ENCODE measurements around the gene OBSCN.
"Not testable (repeated sequence)": the region's sequence is repeated elsewhere in the genome, so short reads cannot be mapped to it uniquely, and the experiment has no call there.

Gene OBSCN

DNA sequence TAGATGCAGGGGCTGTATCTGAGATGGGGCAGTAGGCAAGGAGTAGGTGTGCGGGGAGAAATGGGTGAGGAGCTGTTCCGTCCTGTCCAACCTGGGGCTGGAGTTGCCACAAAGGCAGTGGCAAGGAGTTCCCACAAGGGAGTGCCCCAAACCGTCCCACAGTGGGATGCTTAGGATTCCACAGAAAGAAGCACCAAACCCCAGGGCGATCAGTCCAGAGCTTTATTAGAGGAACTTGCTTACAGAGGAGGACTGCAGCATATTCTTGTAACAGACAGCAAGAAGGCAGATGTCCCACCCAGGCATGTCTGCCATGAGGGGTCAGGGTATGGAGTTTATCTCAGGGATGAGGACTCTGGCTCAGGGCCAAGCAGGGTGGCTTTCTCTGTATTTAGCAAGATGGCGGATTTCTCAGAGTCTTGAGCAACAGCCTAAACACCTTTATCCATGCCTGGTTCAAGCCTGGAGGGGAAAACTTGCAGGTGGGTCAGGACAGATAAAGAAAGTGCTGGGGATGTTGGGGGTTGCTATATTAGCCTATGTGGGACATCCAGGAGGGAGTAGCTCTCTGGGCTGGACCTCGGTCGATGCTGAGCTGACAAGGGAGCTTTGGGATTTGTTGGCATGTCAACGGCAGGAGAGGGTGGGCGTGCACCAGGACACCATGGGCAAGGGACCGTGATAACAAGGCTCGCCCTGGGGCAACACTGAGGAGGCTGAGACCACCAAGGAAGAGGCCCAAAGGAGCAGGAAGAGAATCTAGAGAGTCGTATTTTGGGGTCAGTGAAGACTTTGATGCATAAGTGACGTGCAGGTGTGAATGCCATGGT, 32.8 kb downstream of the OBSCN start:
- no peaks in the 10 kb centered on the region for H3K27me3 Mint-ChIP-seq
- ATAC-seq = no peak
- no peak overlapping the region for H3K4me3 Mint-ChIP-seq
- H3K27ac Mint-ChIP-seq = no peak overlapping the region
- peaks cover 31% of the 10 kb centered on the region for H3K9me3 Mint-ChIP-seq
- peaks cover 82% of the 10 kb centered on the region for H3K36me3 Mint-ChIP-seq
- H3K4me1 Mint-ChIP-seq = no peaks in the 10 kb centered on the region

DNA sequence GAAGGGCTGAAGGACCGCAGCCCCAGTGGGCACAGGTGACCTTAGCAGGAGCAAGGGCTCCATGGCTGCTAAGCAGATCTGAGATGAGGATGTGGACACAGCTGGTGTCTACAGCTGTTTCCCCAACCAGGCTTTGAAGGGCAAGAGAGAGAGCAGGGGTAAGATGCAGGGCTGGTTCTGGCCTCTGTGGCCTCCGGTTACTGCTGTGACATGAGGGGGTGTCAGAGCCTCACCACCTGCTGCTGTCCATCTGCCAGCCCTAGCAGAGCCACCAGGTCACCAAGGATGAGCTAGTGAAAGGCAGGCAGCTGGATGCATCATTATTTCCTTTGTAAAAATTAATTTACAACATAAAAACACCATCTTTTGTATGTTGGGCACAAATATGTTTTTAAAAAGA, 33.4 kb downstream of the OBSCN start:
- Mint-ChIP-seq H3K9me3 (peaks cover 31% of the 10 kb centered on the region), H3K36me3 (peaks cover 83% of the 10 kb centered on the region), H3K4me1 (no peaks in the 10 kb centered on the region)

DNA sequence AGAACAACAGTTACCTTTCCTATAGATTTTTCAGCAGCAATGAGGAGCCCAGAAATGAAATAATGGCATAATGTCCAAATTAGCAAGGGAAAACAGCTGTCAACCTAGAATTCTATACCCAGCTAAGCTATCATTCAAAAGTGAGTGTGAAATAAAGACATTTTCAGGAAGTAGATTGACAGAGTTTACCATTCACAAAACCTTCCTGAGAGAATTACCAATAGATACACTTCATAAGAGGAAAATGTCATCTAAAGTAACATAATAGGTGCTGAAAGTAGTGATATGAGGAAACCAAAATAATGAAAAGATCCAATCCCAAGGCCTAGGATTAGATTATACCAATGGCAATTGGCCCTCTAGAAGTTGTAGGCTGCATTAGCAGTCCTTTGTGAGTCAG, 34.6 kb downstream of the OBSCN start:
- H3K9me3 Mint-ChIP-seq = peaks cover 30% of the 10 kb centered on the region

More for the DNA sequence above, 33.4 kb downstream of the OBSCN start:
- Mint-ChIP-seq H3K27ac (no peak overlapping the region), H3K27me3 (no peaks in the 10 kb centered on the region), H3K4me3 (no peak overlapping the region)
- ATAC-seq = no peak

DNA sequence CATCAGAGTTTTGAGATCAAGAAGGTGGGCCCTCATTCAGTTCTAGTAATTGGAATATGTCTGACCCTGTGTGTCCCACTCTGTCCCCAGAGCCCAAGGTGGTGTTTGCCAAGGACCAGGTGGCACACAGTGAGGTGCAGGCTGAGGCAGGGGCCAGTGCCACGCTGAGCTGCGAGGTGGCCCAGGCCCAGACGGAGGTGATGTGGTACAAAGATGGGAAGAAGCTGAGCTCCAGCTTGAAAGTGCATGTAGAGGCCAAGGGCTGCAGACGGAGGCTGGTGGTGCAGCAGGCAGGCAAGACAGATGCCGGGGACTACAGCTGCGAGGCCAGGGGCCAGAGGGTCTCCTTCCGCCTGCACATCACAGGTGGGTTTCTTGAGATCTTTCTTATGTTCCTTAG, 35.2 kb downstream of the OBSCN start:
- ATAC-seq = no peak
- no peak overlapping the region for H3K4me3 Mint-ChIP-seq
- no peaks in the 10 kb centered on the region for H3K4me1 Mint-ChIP-seq
- no peaks in the 10 kb centered on the region for H3K27me3 Mint-ChIP-seq
- H3K27ac Mint-ChIP-seq = no peak overlapping the region
- H3K9me3 Mint-ChIP-seq = peaks cover 30% of the 10 kb centered on the region
- peaks cover 91% of the 10 kb centered on the region for H3K36me3 Mint-ChIP-seq

More for the DNA sequence above, 34.6 kb downstream of the OBSCN start:
- no peak for ATAC-seq
- H3K36me3 Mint-ChIP-seq = peaks cover 87% of the 10 kb centered on the region
- no peaks in the 10 kb centered on the region for H3K4me1 Mint-ChIP-seq
- H3K27ac Mint-ChIP-seq = no peak overlapping the region
- H3K27me3 Mint-ChIP-seq = no peaks in the 10 kb centered on the region
- H3K4me3 Mint-ChIP-seq = no peak overlapping the region

DNA sequence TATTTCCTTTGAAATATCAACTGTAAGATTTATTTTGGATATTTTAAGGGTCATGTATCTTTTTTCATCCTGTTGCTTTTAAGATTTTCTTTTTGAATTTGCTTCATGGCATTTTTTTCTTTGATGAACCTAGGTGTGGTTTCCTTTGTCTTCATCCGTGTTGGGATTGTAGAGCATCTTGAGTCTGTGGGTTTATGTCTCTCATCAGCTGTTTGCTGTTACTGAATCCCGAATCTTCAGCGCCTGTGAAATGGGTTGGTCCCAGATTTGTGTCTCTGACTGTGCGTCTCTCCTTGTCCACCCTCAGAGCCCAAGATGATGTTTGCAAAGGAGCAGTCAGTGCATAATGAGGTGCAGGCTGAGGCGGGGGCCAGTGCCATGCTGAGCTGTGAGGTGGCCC, 36.1 kb downstream of the OBSCN start:
- not testable (repeated sequence) for H3K4me3 Mint-ChIP-seq, ATAC-seq, H3K27ac Mint-ChIP-seq, H3K27me3 Mint-ChIP-seq, H3K4me1 Mint-ChIP-seq
- Mint-ChIP-seq H3K9me3 (peaks cover 30% of the 10 kb centered on the region), H3K36me3 (peaks cover 88% of the 10 kb centered on the region)

DNA sequence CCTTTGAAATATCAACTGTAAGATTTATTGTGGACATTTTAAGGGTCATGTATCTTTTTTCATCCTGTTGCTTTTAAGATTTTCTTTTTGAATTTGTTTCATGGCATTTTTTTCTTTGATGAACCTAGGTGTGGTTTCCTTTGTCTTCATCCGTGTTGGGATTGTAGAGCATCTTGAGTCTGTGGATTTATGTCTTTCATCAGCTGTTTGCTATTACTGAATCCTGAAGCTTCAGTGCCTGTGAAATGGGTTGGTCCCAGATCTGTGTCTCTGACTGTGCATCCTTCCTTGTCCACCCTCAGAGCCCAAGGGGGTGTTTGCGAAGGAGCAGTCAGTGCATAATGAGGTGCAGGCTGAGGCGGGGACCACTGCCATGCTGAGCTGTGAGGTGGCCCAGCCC, 37.3 kb downstream of the OBSCN start:
- H3K27ac Mint-ChIP-seq = no peak overlapping the region
- peaks cover 80% of the 10 kb centered on the region for H3K36me3 Mint-ChIP-seq
- H3K4me3 Mint-ChIP-seq = no peak overlapping the region
- H3K9me3 Mint-ChIP-seq = peaks cover 30% of the 10 kb centered on the region
- no peak for ATAC-seq
- no peaks in the 10 kb centered on the region for H3K27me3 Mint-ChIP-seq
- no peaks in the 10 kb centered on the region for H3K4me1 Mint-ChIP-seq

DNA sequence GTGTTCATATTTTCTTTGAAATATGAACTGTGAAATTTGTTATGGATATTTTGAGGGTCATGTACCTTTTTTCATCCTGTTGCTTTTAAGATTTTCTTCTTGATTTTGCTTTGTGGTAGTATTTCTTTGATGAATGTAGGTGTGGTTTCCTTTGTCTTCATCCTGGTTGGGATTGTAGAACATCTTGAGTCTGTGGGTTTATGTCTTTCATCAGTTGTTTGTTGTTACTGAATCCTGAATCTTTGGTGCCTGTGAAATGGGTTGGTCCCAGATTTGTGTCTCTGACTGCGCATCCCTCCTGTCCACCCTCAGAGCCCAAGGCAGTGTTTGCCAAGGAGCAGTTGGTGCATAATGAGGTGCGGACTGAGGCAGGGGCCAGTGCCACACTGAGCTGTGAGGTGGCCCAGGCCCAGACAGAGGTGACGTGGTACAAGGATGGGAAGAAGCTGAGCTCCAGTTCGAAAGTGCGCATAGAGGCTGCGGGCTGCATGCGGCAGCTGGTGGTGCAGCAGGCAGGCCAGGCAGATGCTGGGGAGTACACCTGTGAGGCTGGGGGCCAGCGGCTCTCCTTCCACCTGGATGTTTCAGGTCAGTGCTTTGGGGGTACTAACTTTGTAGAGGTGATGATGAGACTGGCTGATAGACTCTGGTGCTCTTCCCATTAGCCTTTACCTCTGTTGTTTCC, 38.5 kb downstream of the OBSCN start:
- H3K27me3 Mint-ChIP-seq = no peaks in the 10 kb centered on the region
- H3K27ac Mint-ChIP-seq = no peak overlapping the region
- no peak for ATAC-seq
- H3K4me1 Mint-ChIP-seq = no peaks in the 10 kb centered on the region
- H3K4me3 Mint-ChIP-seq = no peak overlapping the region
- H3K9me3 Mint-ChIP-seq = peaks cover 23% of the 10 kb centered on the region
- peaks cover 74% of the 10 kb centered on the region for H3K36me3 Mint-ChIP-seq

DNA sequence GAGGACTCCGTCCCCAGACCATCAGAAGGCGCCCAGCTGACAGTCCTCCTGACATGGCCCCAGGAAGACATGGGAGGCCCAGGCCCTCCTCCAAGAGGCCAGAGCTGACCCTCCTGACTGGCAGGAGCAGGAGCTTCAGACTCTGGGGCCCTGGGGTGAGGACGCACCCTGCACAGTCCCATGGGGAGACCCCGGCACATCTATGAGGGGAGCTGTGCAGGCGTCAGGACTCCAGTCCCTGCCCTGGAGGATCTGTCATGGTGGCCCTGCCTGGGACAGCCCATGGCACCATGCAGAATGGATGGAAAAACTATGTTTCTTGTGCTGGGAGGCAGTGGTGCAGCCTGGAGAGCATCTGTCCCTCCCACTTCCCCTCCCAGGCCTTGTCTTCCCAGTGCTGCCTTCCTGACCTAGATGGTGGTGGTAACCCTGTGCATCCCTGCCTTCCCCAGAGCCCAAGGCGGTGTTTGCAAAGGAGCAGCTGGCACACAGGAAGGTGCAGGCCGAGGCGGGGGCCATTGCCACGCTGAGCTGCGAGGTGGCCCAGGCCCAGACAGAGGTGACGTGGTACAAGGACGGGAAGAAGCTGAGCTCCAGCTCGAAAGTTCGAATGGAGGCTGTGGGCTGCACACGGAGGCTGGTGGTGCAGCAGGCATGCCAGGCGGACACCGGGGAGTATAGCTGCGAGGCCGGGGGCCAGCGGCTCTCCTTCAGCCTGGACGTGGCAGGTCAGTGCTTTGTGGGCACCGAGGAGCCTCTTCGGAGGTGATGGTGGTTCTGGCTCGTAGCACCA, 41.9 kb downstream of the OBSCN start:
- Mint-ChIP-seq H3K9me3 (peaks cover 6% of the 10 kb centered on the region), H3K4me3 (no peak overlapping the region), H3K27me3 (no peaks in the 10 kb centered on the region), H3K4me1 (no peaks in the 10 kb centered on the region), H3K27ac (no peak overlapping the region), H3K36me3 (peaks cover 54% of the 10 kb centered on the region)
- ATAC-seq = no peak

DNA sequence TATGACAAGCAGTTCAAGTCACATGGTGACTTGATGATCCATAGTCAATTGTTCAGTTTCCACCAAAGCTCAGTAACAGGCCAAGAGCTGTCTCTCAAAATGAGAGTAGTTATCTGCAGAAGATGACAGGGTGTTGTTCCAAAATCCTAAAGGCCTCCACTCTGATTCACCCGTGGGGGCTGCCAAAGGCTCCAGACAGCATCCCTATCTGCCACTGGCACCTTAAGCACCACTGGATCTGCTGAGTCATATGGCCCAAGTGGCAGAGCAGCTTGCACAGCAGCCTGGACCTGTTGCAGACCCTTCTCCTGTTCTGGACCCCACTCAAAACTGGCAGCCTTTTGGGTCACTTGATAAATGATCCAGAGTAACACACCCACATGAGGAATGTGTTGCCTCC, 44.6 kb downstream of the OBSCN start:
- H3K27ac Mint-ChIP-seq, ATAC-seq, H3K9me3 Mint-ChIP-seq, H3K27me3 Mint-ChIP-seq, H3K4me3 Mint-ChIP-seq, H3K4me1 Mint-ChIP-seq: not testable (repeated sequence)
- peaks cover 46% of the 10 kb centered on the region for H3K36me3 Mint-ChIP-seq

DNA sequence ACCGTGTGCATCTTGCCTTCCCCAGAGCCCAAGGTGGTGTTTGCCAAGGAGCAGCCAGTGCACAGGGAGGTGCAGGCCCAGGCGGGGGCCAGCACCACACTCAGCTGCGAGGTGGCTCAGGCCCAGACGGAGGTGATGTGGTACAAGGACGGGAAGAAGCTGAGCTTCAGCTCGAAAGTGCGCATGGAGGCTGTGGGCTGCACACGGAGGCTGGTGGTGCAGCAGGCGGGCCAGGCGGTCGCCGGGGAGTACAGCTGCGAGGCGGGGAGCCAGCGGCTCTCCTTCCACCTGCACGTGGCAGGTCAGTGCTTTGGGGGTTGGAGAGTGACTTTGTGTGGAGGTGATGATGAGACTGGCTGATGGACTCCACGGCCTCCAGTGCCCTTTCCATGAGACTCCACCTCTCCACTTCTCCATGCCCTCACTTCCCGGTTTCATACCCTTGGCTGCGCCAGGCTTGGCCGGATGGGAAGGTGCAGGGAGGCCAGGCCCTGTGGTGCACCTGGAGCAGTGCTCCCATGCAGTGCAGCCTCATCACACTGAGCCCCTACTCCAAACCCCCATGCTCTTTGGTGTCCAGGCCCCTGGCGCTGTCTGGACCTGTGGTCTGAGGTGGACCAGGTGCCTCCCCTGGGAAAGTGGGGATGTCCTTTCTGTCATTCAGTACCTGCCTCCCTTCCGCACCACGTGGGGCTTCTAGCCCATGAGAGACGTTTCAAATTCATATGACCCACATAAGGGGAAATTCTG, 49.0 kb downstream of the OBSCN start:
- H3K27me3 Mint-ChIP-seq = no peaks in the 10 kb centered on the region
- peaks cover 38% of the 10 kb centered on the region for H3K36me3 Mint-ChIP-seq
- H3K4me3 Mint-ChIP-seq = no peak overlapping the region
- no peak for ATAC-seq
- no peaks in the 10 kb centered on the region for H3K4me1 Mint-ChIP-seq
- no peak overlapping the region for H3K27ac Mint-ChIP-seq
- peaks cover 3% of the 10 kb centered on the region for H3K9me3 Mint-ChIP-seq

DNA sequence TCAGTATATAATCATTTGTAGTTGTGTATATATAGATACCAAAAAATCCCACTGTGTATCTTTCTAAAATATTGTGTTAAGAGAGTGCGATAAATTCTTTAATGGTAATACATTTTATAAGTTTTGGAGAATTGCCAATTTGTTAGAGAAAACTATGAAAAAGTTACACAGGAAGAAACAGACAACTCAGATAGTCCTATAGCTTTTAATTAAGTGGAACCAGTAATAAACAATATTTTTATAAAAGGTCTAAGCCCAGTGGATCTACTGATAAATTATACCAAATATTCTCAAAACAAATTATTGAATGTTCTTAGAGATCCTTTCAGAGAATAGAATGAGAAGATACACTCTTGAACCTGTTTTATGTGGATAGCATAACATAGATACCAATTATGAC, 50.6 kb downstream of the OBSCN start:
- ATAC-seq = no peak
- no peaks in the 10 kb centered on the region for H3K27me3 Mint-ChIP-seq
- peaks cover 3% of the 10 kb centered on the region for H3K9me3 Mint-ChIP-seq
- H3K36me3 Mint-ChIP-seq = peaks cover 34% of the 10 kb centered on the region
- no peak overlapping the region for H3K27ac Mint-ChIP-seq
- H3K4me1 Mint-ChIP-seq = no peaks in the 10 kb centered on the region
- no peak overlapping the region for H3K4me3 Mint-ChIP-seq

DNA sequence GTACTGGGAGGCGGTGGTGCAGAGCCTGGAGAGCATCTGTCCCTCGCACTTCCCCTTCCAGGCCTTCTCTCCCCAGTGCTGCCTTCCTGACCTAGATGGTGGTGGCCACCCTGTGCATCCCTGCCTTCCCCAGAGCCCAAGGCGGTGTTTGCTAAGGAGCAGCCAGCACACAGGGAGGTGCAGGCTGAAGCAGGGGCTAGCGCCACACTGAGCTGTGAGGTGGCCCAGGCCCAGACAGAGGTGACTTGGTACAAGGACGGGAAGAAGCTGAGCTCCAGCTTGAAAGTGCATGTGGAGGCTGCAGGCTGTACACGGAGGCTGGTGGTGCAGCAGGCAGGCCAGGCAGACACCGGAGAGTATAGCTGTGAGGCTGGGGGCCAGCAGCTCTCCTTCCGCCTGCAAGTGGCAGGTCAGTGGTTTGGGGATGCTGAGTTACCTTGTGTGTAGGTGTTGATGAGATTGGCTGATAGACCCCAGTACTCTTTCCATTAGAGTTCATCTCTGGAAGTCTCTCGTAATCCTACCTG, 51.6 kb downstream of the OBSCN start:
- Mint-ChIP-seq H3K36me3 (peaks cover 29% of the 10 kb centered on the region), H3K27me3 (no peaks in the 10 kb centered on the region), H3K27ac (no peak overlapping the region), H3K9me3 (peaks cover 3% of the 10 kb centered on the region), H3K4me3 (no peak overlapping the region), H3K4me1 (no peaks in the 10 kb centered on the region)
- no peak for ATAC-seq

DNA sequence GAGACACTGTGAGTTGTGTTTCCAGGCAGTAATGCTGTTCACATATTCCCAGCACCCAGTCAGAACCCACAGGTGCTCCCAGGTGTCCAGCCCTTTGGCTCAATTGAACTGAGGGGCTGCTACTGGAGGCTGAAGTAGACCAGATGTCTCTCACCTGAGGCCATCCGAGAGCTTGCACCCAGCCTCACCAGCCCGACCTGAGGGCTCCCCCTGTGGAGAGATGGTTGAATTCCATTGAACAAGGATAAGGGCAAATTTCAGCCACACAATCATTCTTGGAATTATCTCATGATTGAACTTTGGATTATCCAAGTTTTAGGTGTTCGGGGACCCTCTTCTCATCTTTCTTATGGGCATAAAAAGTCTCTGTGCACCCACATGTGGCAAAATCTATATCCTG, 52.1 kb downstream of the OBSCN start:
- Mint-ChIP-seq H3K27ac (no peak overlapping the region), H3K4me1 (no peaks in the 10 kb centered on the region), H3K36me3 (peaks cover 29% of the 10 kb centered on the region), H3K27me3 (no peaks in the 10 kb centered on the region), H3K4me3 (no peak overlapping the region), H3K9me3 (peaks cover 3% of the 10 kb centered on the region)
- ATAC-seq = no peak

DNA sequence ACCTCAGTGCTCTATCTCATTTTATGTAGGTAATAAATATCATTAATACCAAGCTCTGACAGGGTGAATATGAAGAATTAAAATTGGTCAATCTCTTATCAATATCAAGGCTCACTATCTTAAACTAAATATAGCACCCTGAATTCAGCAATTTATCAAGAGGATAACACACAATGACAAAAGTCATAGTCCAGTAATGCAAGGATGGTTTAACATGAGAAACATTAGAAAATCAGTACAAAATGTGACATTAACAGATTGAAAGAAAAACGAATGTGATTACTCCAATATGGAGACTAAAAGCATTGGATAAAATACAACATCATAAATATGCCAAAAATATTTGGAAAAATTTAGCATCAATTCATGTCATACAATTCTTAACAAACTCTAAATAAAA, 53.9 kb downstream of the OBSCN start:
- no peak for ATAC-seq
- Mint-ChIP-seq H3K4me1 (no peaks in the 10 kb centered on the region), H3K27me3 (no peaks in the 10 kb centered on the region), H3K27ac (no peak overlapping the region), H3K4me3 (no peak overlapping the region), H3K9me3 (peaks cover 3% of the 10 kb centered on the region), H3K36me3 (peaks cover 14% of the 10 kb centered on the region)

DNA sequence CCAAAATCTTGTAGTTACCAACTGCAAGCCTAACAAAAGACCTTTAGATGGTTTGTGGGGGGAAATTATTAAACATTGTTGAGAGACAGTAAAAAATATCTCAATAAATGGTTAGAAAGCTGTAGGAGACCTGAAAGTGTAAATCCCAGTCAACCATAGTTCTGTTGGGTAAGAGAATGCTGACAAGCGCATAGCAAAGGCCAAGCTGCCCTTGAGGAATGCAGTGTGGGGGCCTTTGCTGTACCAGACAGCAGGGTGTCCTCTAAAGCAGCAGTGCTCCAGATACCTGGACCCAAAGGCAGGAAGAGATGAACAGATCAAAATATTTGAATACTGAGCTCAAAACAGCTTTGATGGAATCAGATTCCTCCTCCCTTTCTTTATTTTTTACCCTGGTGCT, 54.6 kb downstream of the OBSCN start:
- no peaks in the 10 kb centered on the region for H3K27me3 Mint-ChIP-seq
- ATAC-seq = no peak
- no peak overlapping the region for H3K4me3 Mint-ChIP-seq
- H3K27ac Mint-ChIP-seq = no peak overlapping the region
- H3K36me3 Mint-ChIP-seq = peaks cover 10% of the 10 kb centered on the region
- H3K4me1 Mint-ChIP-seq = no peaks in the 10 kb centered on the region
- peaks cover 3% of the 10 kb centered on the region for H3K9me3 Mint-ChIP-seq

All from stimulated activated memory B cell treated with anti-CD40 and anti-IgM and Interleukin-4, amounts not matched to agents 10 μg/mL and 1 μg/mL and 100 μg/mL, for 72 hours (primary cell).